Astrocyte (in vitro differentiated cells and primary cell): ENCODE results near the gene RNU7-1.

Experiments used
- EZH2 ChIP-seq: IDR thresholded peaks from 2 replicates; pipeline ENCODE4 v1.6.1; 2012; ENCODE audit warnings: mild to moderate bottlenecking, low read length, inconsistent platforms; ENCODE audit not compliant: insufficient read depth
- TF ChIP-seq, protein P1 (sequence below): IDR thresholded peaks from 2 replicates; pipeline ENCODE4 v1.5.1; 2011; ENCODE audit warnings: low read depth, mild to moderate bottlenecking, inconsistent platforms, low read length, moderate library complexity; ENCODE audit not compliant: insufficient read depth

DNA sequence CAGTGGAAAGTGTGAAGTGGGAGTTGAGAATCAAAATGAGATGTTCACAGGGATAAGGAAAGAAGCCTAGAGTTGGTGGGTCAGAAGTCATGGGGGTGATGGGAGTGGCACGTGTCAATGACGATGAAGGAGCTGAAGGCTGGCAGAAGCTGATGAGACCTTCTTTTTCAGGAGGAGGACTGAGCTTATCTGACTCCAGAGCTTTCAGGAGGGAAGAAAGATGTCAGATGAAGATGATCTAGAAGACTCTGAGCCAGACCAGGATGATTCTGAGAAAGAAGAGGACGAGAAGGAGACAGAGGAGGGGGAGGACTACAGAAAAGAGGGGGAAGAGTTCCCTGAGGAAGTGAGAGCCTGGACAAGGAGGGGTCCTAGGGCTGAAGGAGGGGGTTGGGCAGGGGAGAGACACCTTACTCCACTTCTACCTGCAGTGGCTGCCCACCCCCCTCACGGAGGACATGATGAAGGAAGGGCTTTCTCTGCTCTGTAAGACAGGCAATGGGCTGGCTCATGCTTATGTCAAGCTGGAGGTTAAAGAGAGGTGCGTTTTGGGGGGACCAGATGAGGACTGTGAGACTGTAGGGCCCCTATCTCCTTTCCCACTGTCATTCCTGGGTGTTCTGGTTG is 38.1 kb upstream of the RNU7-1 start:
- TF ChIP-seq, protein P1, sequence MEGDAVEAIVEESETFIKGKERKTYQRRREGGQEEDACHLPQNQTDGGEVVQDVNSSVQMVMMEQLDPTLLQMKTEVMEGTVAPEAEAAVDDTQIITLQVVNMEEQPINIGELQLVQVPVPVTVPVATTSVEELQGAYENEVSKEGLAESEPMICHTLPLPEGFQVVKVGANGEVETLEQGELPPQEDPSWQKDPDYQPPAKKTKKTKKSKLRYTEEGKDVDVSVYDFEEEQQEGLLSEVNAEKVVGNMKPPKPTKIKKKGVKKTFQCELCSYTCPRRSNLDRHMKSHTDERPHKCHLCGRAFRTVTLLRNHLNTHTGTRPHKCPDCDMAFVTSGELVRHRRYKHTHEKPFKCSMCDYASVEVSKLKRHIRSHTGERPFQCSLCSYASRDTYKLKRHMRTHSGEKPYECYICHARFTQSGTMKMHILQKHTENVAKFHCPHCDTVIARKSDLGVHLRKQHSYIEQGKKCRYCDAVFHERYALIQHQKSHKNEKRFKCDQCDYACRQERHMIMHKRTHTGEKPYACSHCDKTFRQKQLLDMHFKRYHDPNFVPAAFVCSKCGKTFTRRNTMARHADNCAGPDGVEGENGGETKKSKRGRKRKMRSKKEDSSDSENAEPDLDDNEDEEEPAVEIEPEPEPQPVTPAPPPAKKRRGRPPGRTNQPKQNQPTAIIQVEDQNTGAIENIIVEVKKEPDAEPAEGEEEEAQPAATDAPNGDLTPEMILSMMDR = no peak
- TF ChIP-seq EZH2 = no peak
